ENCODE results near the gene IGFBP7.

DNA sequence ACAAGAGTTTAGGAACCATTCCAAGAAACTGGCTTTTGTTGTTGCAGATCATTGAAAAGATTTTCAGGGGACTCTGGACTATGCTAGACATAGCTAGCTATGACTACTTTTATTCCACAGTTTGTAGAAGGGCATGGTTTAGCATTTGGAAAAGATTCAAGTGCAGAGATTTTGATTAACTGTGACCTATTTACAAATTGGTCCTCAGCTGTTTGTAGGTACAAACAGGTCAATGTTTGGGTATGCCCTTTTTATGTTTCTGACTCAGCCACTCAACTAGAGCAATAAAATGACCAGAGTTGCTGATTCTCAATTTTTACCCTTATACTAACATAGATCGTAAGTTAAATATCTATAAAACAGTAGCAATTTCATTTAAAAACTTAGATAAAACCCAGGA, 46.7 kb downstream of the IGFBP7 start:
- TF ChIP-seq YY1 (IDR thresholded peaks at IDR 0.05; ENCODE audit: insufficient read depth, insufficient read length) = no peak
- TF ChIP-seq SUZ12 (IDR thresholded peaks at IDR 0.05; ENCODE audit: extremely low read depth, insufficient read depth, insufficient read length) = no peak
